Trophoblast cell (in vitro differentiated cells and primary cell): Measurements from ENCODE around the gene OR12D1.

Experiments used
- DNase-seq, 2 donors: peaks; one replicate each; pipeline ENCODE4 v3.0.0-alpha.2; 2016
- H2AFZ ChIP-seq: 2 replicates; pipeline ENCODE4 v1.6.1; 2013; ENCODE audit warnings: low read length, moderate library complexity, mild to moderate bottlenecking; ENCODE audit not compliant: insufficient read depth, poor library complexity
- H2AK5ac ChIP-seq: 2 replicates; pipeline ENCODE4 v1.6.1; 2013; ENCODE audit warnings: mild to moderate bottlenecking, low read length
- H2BK120ac ChIP-seq: 2 replicates; pipeline ENCODE4 v1.6.1; 2013; ENCODE audit warnings: low read length, mild to moderate bottlenecking, moderate library complexity; ENCODE audit not compliant: insufficient read depth, poor library complexity
- H2BK12ac ChIP-seq: 2 replicates; pipeline ENCODE4 v1.6.1; 2013; ENCODE audit warnings: mild to moderate bottlenecking, low read length, moderate library complexity
- H2BK5ac ChIP-seq: 2 replicates; pipeline ENCODE4 v1.6.1; 2013; ENCODE audit warnings: low read length, low read depth, moderate library complexity, mild to moderate bottlenecking; ENCODE audit not compliant: poor library complexity
- H3K14ac ChIP-seq: 2 replicates; pipeline ENCODE4 v1.6.1; 2013; ENCODE audit warnings: mild to moderate bottlenecking, low read length
- H3K18ac ChIP-seq: 2 replicates; pipeline ENCODE4 v1.6.1; 2013; ENCODE audit warnings: mild to moderate bottlenecking, low read length
- H3K23ac ChIP-seq: 2 replicates; pipeline ENCODE4 v1.6.1; 2013; ENCODE audit warnings: low read length
- H3K27ac ChIP-seq: 2 replicates; pipeline ENCODE4 v1.5.1; 2013; ENCODE audit warnings: low read depth, mild to moderate bottlenecking, inconsistent platforms, low read length, moderate library complexity
- H3K27me3 ChIP-seq: 2 replicates; pipeline ENCODE4 v1.6.1; 2013; ENCODE audit warnings: inconsistent platforms, mild to moderate bottlenecking, low read length, moderate library complexity; ENCODE audit not compliant: insufficient read depth
- H3K36me3 ChIP-seq, 2 experiments: 1 replicate in 1 of 2; 2 replicates in 1 of 2; pipeline ENCODE4 v1.6.1; 2013; ENCODE audit warnings: low read length in 2 of 2, mild to moderate bottlenecking in 2 of 2, moderate library complexity in 1 of 2; ENCODE audit not compliant: insufficient read depth in 2 of 2, control insufficient read depth in 1 of 2
- H3K4ac ChIP-seq: 2 replicates; pipeline ENCODE4 v1.6.1; 2013; ENCODE audit warnings: low read depth, mild to moderate bottlenecking, low read length, moderate library complexity
- H3K4me1 ChIP-seq, 2 experiments: 1 replicate in 1 of 2; 2 replicates in 1 of 2; pipeline ENCODE4 v1.6.1; 2013; ENCODE audit warnings: low read length in 2 of 2, mild to moderate bottlenecking in 2 of 2, moderate library complexity in 1 of 2; ENCODE audit not compliant: insufficient read depth in 2 of 2, control insufficient read depth in 1 of 2
- H3K4me2 ChIP-seq: 2 replicates; pipeline ENCODE4 v1.6.1; 2013; ENCODE audit warnings: inconsistent platforms, mild to moderate bottlenecking, low read length, moderate library complexity
- H3K4me3 ChIP-seq: 2 replicates; pipeline ENCODE4 v1.5.1; 2013; ENCODE audit warnings: mild to moderate bottlenecking, low read depth, low read length, inconsistent platforms
- H3K79me1 ChIP-seq: one replicate; pipeline ENCODE4 v1.6.1; 2013; ENCODE audit warnings: low read length
- H3K79me2 ChIP-seq: 2 replicates; pipeline ENCODE4 v1.6.1; 2013; ENCODE audit warnings: low read length, mild to moderate bottlenecking; ENCODE audit not compliant: control insufficient read depth, insufficient read depth, poor library complexity
- H3K9ac ChIP-seq: 2 replicates; pipeline ENCODE4 v1.6.1; 2013; ENCODE audit warnings: mild to moderate bottlenecking, low read length
- H3K9me3 ChIP-seq: 2 replicates; pipeline ENCODE4 v1.6.1; 2013; ENCODE audit warnings: low read depth, mild to moderate bottlenecking, control low read depth, inconsistent platforms, low read length; ENCODE audit not compliant: insufficient read depth
- H4K12ac ChIP-seq: 2 replicates; pipeline ENCODE4 v1.6.1; 2013; ENCODE audit warnings: low read depth, mild to moderate bottlenecking, low read length, moderate library complexity
- H4K8ac ChIP-seq: 2 replicates; pipeline ENCODE4 v1.6.1; 2013; ENCODE audit warnings: low read depth, mild to moderate bottlenecking, low read length, moderate library complexity
- H4K91ac ChIP-seq: one replicate; pipeline ENCODE4 v1.6.1; 2013; ENCODE audit warnings: low read depth, mild to moderate bottlenecking, low read length, moderate library complexity
- WGBS: extraction: QIAGEN DNeasy Blood & Tissue Kit; methylation state at CpG from one replicate; pipeline ENCODE4 v1.1.7; 2013; ENCODE audit warnings: missing lambda C conversion rate; ENCODE audit not compliant: insufficient read length, insufficient coverage; ENCODE audit errors: extremely low coverage; 5-methylcytosine and 5-hydroxymethylcytosine counted together

The OR12D1 gene

GRCh38 chr6:29466241-29466640 lies 51.5 kb downstream of the OR12D1 start:
- H3K4me2 ChIP-seq: no peak overlapping the region
- H3K18ac ChIP-seq: no peak overlapping the region
- no CpG with 5 or more reads among the region's 6 CpGs for WGBS
- no peaks in the 10 kb centered on the region for H3K79me1 ChIP-seq
- no peak overlapping the region for H2BK120ac ChIP-seq
- no peak overlapping the region for H3K14ac ChIP-seq
- H3K27ac ChIP-seq: no peak overlapping the region
- H3K9ac ChIP-seq: no peak overlapping the region
- no peaks in the 10 kb centered on the region for H3K9me3 ChIP-seq
- H2BK5ac ChIP-seq: no peak overlapping the region
- no peak overlapping the region for H3K4ac ChIP-seq
- no peak overlapping the region for H2BK12ac ChIP-seq
- no peaks in the 10 kb centered on the region for H3K36me3 ChIP-seq
- no peaks in the 10 kb centered on the region for H3K27me3 ChIP-seq
- H3K4me1 ChIP-seq: peaks cover 0 to 2% of the 10 kb centered on the region in 2 experiments
- DNase-seq: no peak
- H3K4me3 ChIP-seq: no peak overlapping the region
- no peak overlapping the region for H4K8ac ChIP-seq
- H2AFZ ChIP-seq: no peak overlapping the region
- H3K79me2 ChIP-seq: no peaks in the 10 kb centered on the region
- no peak overlapping the region for H4K91ac ChIP-seq
- H2AK5ac ChIP-seq: no peak overlapping the region
- no peak overlapping the region for H3K23ac ChIP-seq
- H4K12ac ChIP-seq: no peak overlapping the region
